HG03439 (cell line): Measurements from ENCODE around the gene DOCK11.

Source experiments
- ATAC-seq: cut with Tn5 transposase; IDR thresholded peaks from one replicate; pipeline ENCODE4 v1.9.1; 2021; ENCODE audit warnings: mild to moderate bottlenecking, moderate library complexity; ENCODE audit not compliant: unreplicated experiment

DOCK11 gene

DNA sequence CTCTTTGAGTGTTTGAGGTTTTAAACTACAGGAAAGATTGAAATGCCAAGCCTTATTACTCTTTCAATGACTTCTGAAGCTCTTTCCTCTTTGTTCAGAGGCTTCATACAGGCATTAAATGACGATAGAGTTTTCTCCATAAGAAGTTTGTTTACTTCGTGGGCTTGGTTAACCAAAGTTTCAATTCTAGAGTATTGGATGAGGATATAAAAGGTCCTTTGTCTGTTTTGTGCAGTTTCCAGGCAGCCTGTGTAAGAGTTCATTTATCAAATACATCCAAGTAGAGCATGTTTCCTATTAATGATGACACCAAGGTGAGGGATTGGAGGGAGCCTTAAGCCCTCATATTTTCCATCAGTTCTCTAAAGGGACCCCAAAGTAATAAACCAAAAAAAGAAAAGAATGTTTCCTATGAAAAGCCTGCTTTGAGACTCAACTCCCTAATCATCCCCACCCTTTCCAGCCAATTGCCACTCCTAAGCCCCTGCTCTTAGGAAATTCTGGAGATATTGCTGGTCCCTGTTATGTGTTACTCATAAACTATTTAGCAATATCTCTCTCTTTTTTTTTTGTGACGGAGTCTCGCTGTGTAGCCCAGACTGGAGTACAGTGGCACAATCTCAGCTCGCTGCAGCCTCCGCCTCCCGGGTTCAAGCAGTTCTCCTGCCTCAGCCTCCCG lies 125.6 kb downstream of the DOCK11 start:
- no peak for ATAC-seq

DNA sequence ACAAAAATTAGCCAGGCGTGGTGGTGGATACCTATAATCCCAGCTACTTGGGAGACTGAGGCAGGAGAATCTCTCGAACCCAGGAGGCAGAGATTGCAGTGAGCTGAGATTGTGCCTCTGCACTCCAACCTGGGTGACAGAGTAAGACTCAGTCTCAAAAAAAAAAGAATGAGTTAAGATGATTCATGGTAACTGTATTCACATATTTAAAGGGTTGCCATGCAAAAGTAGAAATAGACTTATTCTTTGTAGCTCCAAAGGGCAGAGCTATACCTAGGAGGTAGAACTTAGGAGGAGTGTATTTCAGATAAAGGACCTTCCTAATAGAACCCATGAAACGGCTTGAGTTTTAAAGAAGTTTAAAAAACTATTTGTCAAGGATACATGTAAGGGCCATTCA lies 127.4 kb downstream of the DOCK11 start:
- no peak for ATAC-seq

GRCh38 chrX:118626346-118626745 lies 130.7 kb downstream of the DOCK11 start:
- ATAC-seq, result no peak

DNA sequence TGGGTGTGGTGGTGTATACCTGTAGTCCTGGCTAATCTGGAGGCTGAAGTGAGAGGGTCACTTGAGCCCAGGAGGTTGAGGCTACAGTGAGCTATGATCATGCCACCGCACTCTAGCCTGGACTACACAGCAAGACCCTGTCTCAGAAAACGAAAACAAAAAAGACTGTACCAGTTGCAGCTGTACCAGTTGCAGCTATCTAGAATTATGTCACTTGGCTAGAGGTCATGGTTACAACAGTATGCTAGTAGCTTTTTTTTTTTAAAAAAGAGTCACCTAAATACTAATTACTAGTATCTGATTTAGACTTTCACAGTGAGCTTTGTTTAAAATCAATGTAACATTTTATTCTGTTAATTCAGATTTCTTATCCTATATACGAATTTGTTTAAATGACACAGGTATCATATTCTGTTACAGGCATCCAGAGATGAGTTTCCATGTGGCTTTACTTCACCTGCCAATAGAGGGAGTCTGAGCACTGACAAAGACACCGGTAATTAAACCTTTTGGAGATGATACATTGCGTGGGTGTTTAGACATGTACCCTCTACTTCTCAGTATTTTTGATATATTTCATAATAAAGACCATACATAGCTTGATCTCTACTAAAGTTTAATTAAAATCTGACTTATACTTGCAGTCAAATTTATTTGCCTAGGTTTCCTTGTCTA lies 131.6 kb downstream of the DOCK11 start:
- ATAC-seq, result no peak

DNA sequence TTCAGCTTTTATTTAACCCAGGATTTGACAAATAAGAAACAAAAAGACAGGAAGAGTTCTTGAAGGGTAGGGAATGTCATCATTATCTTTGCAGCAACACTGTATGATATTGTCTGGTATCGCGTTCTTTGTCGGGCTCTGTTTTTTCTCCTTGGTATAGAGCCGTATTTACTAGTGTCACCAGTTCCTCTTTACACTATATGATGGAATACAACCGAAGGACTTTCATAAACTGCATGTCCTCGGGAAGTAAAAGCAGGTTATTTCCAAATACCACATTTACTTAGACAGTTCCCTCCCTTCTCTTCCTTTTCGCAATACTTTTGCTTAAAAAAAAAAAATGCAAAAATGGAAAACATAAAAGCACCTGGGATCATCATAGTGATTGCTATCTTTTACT lies 135.2 kb downstream of the DOCK11 start:
- no peak for ATAC-seq

DNA sequence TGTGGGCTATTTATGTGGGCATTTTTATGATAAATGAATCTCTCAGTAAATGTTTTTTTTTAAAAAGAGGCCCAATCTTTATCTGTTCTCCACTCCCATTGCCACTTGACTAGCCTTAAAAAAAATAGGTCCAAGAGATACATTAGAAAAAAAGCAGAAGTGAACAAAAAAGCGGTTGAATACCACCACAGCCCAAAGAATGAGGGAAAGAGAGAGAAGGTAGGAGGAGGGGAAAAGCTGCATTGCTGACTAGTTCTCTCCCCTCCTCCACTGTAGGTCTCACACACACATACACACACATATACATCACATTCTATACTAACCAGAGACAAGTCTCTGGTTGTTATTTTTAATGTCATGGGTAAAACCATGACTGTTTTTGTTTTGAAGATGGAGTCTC lies 136.0 kb downstream of the DOCK11 start:
- no peak for ATAC-seq

DNA sequence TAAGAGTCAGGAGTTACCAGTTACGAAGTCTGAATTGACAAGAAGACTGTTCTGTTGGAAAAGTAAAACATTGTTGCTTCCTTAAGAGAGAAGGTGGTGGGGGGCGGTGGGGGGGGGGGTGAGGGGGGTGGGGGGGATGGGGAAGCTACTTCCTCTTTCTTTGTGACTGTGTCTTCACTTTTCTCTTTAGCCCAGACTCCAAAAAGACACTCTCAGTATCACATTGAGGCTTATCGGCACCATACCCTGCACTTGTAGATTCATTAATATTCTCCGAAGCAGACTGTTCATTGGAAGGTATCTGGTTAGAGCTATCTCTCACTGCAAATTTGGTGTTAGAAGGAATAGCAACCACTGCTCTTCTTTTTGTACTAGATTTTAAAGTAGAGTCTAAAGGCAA lies 137.2 kb downstream of the DOCK11 start:
- no peak for ATAC-seq

- ATAC-seq, result no peak
Measured at GRCh38 chrX:118633530-118633929, 137.9 kb downstream of the DOCK11 start.

DNA sequence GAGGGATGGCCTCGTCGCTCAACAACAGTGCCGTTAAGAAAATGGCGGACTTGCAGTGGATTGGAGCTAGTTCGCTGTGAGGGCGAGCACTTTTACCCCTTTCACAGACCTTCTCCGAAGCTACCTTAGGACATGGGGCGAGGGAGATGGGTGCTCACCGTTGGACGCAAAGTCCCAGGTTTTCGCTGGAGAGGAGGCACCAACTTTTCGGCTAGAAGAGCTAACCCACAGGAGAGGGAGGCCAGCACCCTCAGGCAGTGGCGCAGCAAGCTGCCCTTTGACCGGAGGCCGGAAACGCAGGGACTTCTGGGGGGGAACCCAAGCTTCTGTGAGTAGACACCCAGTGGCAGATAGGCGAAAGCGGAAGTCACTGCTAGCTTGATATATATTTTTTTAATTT lies 138.7 kb downstream of the DOCK11 start:
- ATAC-seq, result no peak

DNA sequence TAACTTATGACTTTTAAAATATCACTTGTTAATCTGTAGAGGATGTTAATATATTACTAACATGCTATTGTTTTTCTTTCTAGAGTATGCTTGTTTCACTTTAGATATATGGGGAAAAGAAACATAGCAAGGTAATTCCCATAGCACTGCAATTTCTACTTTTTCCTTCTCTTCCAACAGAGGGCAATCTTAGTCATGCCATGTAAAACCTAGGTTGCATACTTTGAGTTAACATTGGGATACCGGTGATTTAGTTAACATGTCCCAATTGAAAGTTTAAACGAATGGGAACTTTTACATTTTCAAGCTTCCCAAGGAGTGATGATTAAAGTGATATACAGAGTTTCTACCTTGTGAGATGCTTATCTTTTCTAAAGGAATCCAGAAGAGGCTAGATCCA lies 142.4 kb downstream of the DOCK11 start:
- no peak for ATAC-seq

- no peak for ATAC-seq
Measured at GRCh38 chrX:118644378-118644777, 148.8 kb downstream of the DOCK11 start.

- ATAC-seq, result no peak
Measured at GRCh38 chrX:118652717-118653116, 157.1 kb downstream of the DOCK11 start.

DNA sequence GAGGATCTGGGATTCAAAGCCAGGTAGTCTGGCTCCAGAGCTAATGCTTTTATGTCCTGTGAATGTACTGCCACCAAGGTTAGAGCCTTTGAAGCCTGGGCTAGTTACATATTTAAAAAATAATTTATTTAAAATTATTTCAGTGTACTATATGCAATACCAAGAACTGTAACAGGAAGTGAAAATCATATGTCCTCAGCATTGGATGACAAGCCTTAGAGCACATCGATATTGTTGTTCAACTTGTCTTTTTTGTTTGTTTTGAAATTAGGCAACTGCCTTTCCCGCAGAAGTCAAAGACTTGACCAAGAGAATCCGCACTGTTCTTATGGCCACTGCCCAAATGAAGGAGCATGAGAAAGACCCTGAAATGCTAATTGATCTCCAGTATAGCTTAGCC lies 158.7 kb downstream of the DOCK11 start:
- no peak for ATAC-seq

GRCh38 chrX:118655561-118656246 lies 160.1 kb downstream of the DOCK11 start:
- no peak for ATAC-seq

DNA sequence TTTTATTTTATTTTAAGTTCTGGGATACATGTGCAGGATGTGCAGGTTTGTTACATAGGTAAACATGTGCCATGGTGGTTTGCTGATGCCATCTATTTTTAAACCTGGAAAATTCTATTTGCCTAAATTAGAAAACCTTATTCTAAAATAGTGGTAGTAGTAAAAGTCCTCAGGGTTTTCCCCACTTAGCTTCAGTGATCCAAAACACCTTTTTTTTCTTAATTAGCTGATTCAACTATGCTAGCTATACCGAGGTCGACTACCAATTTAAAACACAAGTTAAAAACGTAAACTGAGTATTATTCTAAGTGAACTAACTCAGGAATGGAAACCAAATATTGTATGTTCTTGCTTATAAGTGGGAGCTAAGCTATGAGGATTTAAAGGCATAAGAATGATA lies 161.8 kb downstream of the DOCK11 start:
- no peak for ATAC-seq

DNA sequence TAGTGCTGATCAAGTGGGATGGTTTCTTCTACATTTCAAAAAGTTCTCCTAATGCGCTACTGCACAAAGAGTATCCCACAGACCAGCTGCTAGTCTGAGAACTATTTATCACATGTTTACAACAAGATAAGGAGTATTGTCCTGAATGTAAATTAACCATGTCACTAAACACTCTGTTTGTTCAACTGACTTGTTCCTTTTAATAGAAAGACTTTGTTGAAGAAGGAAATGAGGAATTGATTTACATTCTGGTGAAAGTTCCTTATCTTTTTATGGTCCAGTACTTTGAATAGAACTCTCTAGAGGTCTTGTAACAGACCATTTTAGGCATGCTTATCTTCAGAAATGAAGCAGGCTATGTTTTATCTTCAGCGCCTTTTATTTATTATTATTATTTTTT lies 164.5 kb downstream of the DOCK11 start:
- ATAC-seq, result no peak

GRCh38 chrX:118665204-118665603 lies 169.6 kb downstream of the DOCK11 start:
- ATAC-seq, result no peak

GRCh38 chrX:118666521-118666920 lies 170.9 kb downstream of the DOCK11 start:
- no peak for ATAC-seq

- no peak for ATAC-seq
Measured at GRCh38 chrX:118669435-118669834, 173.8 kb downstream of the DOCK11 start.

DNA sequence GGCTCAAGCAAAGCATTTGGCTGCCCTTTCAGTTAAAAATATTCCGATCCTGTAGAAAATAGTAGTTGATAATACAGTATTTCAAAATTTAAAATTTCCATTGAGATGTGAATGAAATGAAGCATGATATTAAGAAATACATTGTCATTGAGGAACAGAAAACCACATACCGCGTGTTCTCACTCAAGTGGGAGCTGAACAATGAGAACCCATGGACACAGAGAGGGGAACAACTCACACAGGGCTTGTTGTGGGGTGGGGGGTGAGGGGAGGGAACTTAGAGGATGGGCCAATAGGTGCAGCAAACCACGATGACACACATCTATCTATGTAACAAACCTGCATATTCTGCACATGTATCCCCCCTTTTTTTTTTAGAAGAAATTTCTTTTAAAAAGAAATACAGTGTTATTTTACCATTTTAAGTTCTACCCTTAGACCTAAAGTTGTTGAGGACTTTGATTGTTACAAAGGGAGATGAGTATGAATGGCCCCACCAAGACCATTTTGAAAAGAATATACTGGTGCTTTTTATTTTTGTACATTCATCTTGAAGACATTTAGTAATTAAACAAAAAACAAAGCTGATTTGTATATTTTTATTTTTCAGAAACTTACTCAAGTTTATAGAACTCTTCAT lies 179.8 kb downstream of the DOCK11 start:
- no peak for ATAC-seq

GRCh38 chrX:118675966-118676349 lies 180.3 kb downstream of the DOCK11 start:
- no peak for ATAC-seq

GRCh38 chrX:118677318-118677717 lies 181.7 kb downstream of the DOCK11 start:
- no peak for ATAC-seq
